Measurements from ENCODE around the gene UBC. TPM values are rescaled to one million over a fixed set of nuclear protein-coding genes. Genes with fewer than 3 reads are reported as not detected.
"Not testable (repeated sequence)": the region's sequence is repeated elsewhere in the genome, so short reads cannot be mapped to it uniquely, and the experiment has no call there.

The UBC gene
- polyA plus RNA-seq, 5 donors: 630 to 973 (median 902) TPM

GRCh38 chr12:124893792-124894516, 20.5 kb downstream of the UBC start:
- DNase-seq: no peak

- no peak for DNase-seq
Observed at GRCh38 chr12:124888260-124888659, 26.2 kb downstream of the UBC start.

- DNase-seq: not testable (repeated sequence)
Observed at GRCh38 chr12:124887766-124888165, 26.7 kb downstream of the UBC start.

- DNase-seq: no peak
Observed at GRCh38 chr12:124884587-124885438, 29.6 kb downstream of the UBC start.

- no peak for DNase-seq
Observed at GRCh38 chr12:124883263-124884130, 31.0 kb downstream of the UBC start.

GRCh38 chr12:124881123-124881522, 33.3 kb downstream of the UBC start:
- no peak for DNase-seq

GRCh38 chr12:124880335-124880734, 34.1 kb downstream of the UBC start:
- DNase-seq: not testable (repeated sequence)

- DNase-seq: no peak
Observed at GRCh38 chr12:124878795-124879516, 35.5 kb downstream of the UBC start.

GRCh38 chr12:124877423-124877822, 37.0 kb downstream of the UBC start:
- DNase-seq: no peak

GRCh38 chr12:124876171-124876570, 38.3 kb downstream of the UBC start:
- no peak for DNase-seq

- no peak for DNase-seq
Observed at GRCh38 chr12:124875803-124876132, 38.7 kb downstream of the UBC start.

- no peak for DNase-seq
Observed at GRCh38 chr12:124874988-124875802, 39.3 kb downstream of the UBC start.

- DNase-seq: no peak
Observed at GRCh38 chr12:124874188-124874587, 40.3 kb downstream of the UBC start.

- no peak for DNase-seq
Observed at GRCh38 chr12:124872068-124872719, 42.3 kb downstream of the UBC start.

GRCh38 chr12:124871297-124871696, 43.2 kb downstream of the UBC start:
- DNase-seq: no peak

GRCh38 chr12:124870515-124870914, 43.9 kb downstream of the UBC start:
- DNase-seq: no peak

- DNase-seq: no peak
Observed at GRCh38 chr12:124869059-124869665, 45.3 kb downstream of the UBC start.

- DNase-seq: no peak
Observed at GRCh38 chr12:124868252-124869058, 46.0 kb downstream of the UBC start.
